CD4-positive, alpha-beta T cell treated with Interleukin-17A for 1 hour (primary cell): ENCODE measurements around the gene PRELID1.
"Not testable (repeated sequence)": the region's sequence is repeated elsewhere in the genome, so short reads cannot be mapped to it uniquely, and the experiment has no call there.

ENCODE experiments used
- DNase-seq: peaks from one replicate; pipeline ENCODE4 v3.0.0-alpha.2; 2020

Gene PRELID1, protein sequence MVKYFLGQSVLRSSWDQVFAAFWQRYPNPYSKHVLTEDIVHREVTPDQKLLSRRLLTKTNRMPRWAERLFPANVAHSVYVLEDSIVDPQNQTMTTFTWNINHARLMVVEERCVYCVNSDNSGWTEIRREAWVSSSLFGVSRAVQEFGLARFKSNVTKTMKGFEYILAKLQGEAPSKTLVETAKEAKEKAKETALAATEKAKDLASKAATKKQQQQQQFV

DNA sequence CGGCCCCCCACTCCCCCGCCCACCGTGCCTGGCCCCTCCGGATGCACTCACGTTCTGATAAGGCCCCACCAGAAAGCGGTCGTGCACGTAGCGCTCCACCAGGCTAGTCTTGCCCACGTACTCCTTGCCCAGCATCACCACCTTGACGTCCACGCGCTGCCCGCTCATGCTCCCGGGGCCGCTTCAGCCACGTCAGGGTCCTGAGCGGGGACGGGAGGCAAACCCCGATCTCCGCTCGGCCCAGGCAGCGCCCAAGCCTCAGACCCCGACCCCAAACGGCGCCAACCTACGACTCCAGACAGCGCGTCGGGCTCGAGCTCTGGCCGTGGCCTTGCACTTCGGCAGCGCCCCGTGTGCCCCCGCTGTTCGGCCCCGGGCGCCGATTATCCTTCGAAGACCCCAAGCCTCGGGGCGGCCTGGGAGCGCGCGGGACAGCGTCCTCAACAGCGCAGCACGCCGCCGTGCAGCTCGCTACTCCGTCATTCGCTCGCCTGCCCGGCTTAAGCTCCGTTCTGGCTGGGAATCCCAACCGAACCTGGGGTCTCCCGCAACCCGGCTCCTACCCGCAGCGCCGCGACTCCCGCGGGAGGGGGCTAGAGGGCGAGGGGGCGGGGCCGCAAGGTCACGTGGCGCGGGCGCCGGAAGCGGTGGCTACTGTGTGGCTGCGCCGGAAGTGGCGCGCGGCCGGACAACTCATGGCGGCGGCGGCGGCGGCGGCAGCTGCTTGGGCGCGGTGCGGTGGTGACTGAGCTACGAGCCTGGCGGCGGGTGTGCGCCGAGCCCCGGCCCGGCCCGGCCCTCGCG, at the start of gene PRELID1, which contains the start of gene RAB24:
Gene PRELID1, plus strand, starts transcription at position 679 of the 804 bp plus-strand sequence. CDS start 187 bp downstream, outside the sequence.
Gene RAB24, minus strand, starts transcription at position 599 of the 804 bp plus-strand sequence. Its CDS starts 431 bp downstream, at position 168.
- peak; percentile 88 for DNase-seq

DNA sequence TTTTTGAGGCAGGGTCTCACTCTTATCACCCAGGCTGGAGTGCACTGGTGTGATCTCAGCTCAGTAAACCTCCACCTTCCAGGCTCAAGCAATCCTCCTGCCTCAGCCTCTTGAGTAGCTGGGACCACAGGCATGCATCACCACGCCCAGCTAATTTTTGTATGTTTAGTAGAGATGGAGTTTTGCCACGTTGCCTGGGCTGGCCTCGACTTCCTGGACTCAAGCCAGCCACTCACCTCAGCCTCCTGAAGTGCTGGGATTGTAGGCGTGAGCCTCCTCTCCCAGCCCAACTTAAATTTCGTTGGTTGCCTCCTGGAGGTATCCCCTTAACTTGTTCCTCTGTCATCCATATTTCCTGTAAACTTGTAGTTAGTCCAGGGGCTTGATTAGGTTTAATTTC, 47.3 kb upstream of the PRELID1 start:
- DNase-seq: no peak

DNA sequence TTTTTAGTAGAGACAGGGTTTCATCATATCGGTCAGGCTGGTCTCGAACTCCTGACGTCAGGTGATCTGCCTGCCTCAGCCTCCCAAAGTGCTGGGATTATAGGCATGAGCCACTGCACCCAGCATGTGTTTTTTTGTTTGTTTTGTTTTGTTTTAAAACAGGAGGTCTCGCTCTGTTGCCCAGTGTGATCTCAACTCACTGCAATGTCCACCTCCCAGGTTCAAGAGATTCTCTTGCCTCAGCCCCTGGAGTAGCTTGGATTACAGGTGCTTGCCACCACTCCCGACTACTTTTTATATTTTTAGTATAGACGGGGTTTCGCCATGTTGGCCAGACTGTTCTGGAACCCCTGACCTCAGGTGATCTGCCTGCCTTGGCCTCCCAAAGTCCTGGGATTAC, 44.9 kb upstream of the PRELID1 start:
- not testable (repeated sequence) for DNase-seq

DNA sequence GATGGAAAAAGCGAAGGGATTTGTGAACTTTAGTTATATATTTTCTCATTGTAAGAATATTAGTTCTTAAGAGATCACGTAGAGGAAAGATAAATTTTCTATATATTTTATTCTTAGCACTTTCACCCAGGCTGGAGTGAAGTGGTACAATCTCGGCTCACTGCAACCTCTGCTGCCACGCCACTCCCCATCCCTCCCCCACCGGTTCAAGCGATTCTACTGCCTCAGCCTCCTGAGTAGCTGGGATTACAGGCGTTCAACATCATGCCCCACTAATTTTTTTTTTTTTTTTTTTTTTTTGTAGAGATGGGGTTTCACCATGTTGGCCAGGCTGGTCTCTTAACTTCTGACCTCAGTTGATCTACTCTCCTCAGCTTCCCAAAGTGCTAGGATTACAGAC, 42.6 kb upstream of the PRELID1 start:
- no peak for DNase-seq

DNA sequence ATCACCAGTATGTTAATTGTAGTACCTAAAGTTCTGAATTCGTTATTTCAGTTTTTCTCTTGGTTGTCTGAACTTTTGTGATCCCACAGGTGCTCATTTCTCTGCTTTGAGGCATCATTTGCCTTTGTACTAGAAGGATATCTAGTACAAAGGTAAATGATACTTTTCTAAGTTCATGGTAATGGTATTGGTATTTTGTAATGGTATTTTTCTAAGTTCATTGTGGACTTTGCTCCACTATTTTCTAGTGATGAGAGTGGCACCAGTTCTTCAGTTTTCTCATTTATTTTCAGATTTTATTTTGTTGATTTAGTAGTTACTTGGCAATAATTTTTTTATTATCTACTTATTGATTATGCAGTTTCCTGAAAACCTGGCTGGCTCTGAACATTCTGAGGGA, 42.1 kb upstream of the PRELID1 start:
- DNase-seq: no peak

DNA sequence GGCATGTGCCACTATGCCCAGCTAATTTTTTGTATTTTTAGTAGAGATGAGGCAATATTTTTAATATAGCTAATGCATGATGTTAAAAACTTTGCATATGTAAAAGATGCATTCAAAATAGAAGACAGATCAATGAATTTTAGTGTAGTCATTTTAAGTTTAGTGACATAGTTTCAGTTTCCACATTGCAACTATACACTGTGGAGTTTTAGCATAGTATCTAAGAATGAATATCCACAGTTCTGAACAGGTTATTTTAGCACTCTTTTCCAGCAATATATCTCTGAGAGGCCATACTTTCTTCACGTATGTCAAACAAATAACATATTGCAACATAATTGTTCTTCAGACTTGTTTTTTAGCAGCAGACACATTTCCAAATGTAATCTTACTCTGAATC, 39.4 kb upstream of the PRELID1 start:
- no peak for DNase-seq

DNA sequence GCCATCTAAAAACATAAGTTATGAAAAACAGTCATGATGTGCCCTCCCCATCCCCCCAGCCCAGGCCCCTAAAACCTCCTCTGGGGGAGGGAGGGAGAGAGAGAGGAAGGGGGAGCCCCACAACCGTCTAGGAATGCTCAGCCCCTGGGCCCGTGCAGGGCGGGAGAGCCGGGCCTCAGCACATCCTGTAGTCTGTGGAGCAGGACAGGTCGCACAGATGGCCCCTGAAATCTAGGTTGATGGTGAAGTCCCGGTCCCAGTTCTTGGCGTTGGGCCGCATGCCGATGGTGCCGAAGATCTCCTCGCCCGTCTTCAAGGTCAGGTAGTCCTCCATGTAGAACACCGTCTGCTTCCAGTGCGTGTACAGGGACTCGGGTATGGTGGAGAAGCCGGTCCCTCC, 38.2 kb upstream of the PRELID1 start:
- DNase-seq: no peak

DNA sequence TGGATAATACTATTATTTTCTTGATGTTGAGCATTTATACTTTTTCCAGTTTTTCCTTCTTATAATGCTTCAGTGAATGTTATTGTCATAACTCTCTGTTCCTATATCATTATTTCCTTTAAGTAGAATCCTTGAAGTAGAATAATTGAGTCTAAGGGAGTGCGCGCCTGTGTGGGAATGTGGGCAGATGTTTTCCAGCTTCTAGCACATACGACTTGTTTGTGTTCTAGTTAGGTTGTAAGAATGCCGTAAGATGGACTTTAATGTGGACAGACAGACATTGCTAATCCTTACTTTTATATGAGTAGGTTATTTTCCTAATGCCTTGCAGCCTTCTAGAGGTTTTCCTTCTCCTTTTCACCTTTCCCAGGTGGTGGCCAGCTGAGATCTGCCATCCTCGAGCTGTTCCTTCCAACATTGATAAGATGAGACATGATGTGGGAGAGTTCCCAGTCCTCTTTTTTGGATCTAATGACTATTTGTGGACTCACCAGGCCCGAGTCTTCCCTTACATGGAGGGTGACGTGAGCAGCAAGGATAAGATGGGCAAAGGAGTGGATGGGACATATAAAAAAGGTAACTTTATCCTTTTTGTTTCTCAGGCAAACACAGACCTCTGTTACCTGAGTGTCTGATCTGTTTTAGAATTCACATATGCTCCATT, 34.2 kb upstream of the PRELID1 start:
- no peak for DNase-seq

DNA sequence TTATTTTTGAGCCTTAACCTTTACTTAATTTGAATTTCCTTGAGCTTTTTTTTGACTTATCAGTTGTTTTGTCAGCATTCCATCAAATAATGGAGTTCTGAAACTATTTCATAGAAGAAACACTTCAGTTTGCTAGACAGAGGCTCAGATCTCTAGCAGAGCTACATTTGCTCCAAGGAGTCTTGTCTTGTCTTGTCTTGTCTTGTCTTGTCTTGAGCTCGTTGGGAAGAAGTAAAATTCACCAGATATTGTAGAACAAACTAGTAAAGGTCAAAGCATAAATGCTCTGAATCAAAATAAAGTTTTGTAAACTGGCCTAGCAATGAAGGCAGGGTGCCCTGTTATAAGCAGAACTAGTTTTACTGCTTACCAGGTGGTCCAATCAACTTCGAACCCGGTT, 33.6 kb upstream of the PRELID1 start:
- DNase-seq: no peak

DNA sequence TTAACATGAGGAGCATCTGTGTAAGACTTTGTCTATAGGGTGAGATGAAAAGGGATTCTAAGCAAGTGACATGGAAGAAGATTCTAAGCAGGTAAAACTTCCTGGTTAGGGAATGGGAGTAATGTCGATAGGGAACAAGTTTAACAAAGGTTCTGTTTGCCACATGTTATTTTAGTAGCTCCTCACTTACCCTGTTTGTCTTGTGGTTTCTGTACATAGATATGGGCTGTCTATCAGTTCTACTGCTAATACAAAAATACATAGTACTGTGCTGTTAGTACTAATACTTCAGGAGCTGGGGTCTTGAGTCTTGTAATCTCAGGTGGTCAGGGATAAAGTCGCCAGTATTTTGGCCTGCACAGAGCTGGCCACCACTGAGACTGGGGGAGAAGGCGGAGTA, 32.9 kb upstream of the PRELID1 start:
- no peak for DNase-seq

DNA sequence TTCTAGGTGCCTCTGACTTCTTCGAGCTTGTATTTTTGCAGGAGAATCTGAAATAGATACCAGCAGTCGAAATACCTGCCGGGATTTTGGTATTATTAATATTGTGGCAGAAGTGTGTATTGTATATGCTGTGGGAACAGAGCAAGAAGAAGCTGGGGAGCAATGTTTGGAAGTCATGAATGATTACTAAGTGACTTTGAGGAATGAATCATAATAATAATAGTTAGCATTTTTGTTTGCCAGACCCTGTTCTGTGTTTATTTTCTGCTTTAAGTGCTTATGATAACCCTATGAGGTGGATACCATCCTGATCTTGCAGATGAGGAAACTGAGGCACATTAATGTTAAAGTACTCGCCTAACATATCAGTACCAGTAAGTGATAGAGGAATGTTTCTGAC, 32.5 kb upstream of the PRELID1 start:
- DNase-seq: no peak

DNA sequence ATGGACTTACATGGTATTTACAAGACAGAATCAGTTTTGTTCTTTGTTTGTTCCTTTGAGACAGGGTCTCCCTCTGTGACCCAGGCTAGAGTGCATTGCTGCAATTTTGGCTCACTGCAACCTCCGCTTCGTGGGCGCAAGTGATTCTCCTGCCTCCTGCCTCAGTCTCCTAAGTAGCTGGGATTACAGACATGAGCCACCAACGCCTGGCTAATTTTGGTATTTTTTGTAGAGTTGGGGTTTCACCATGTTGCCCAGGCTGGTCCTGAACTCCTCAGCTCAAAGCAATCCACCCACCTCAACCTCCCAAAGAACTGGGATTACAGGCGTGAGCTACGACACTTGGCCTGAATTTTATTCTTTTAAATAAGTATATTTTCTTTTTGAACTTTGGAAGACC, 27.7 kb upstream of the PRELID1 start:
- DNase-seq: no peak

DNA sequence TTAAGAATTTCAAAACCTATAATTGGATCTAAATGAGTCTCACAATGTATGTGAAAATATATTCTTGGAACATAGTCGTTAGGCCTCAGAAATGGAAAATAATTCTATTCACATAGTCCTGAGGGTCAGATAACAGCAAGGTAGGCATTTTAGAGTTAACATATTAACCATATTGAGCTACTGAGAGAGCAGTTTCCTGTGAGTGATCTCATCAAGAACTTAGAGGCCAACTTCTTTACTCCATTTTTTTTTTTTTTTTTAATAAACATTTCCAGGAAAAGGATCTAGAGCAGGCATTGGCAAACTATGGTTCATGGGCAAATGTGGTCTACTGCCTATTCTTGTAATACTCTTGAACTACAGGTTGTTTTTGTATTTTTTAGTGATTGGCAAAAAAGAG, 26.7 kb upstream of the PRELID1 start:
- no peak for DNase-seq

DNA sequence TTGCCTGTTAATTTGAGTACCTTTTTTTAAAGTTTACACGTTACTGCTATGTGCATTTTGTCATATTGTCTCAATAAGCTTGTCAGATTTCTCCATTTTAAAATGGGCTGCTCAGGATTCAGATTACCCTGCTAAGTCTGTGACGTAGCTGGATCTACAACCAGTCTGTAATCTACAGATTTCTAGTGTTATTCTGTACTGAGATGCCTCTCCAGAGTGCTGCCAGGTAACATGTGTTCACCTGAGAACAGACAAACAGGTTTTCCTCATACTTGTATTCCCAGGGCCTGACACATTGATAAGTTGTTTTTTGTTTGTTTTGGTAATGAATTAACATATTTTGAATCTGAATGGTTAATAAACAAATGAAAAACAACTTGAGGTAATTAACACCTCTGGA, 15.4 kb upstream of the PRELID1 start:
- no peak for DNase-seq

DNA sequence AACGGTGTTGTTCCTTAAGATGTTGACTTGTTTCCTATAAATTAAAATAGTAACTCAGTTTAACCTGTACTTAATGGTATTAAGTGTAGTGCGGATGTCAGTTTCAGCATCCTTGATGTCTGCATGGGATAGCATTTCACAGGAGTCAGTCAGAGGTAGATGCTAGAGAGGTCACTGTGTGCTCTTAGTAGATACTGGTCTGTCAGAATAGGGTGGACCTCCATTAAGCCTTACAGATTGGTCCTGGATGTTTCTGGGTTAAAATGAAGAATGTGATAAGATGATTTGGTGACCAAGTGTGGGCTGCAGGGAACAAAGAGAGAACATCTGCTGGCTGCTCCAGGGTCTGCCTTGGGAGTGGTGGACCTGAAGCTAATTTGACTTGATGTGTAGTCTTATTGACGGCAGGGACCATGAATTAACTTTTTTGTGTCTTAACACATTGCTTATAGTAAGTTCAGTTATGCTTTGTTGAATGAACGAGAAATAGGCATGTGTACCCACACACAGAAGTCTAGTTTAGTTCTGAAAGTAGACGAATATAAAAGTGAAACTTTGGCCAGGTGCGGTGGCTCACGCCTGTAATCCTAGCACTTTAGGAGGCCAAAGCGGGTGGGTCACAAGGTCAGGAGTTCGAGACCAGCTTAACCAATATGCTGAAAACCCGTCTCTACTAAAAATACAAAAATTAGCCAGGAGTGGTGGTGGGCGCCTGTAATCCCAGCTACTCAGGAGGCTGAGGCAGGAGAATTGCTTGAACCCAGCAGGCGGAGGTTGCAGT, 12.6 kb upstream of the PRELID1 start:
- no peak for DNase-seq

DNA sequence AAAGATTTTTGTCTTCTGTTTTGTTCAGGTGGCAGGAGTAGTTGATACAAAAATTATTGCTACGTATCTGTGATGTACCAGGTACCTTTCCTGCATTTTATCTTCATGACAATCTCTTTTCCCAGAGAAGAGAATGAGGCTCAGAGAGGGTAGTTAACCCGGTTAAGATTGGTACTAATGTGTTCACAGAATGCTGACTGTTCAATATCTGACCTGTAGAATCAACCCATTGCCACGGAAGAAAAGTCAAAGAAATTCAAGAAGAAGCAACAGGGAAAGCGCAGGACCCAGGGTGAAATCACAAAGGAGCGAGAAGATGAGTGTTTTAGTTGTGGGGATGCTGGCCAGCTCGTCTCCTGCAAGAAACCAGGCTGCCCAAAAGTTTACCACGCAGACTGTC, 11.9 kb upstream of the PRELID1 start:
- no peak for DNase-seq

DNA sequence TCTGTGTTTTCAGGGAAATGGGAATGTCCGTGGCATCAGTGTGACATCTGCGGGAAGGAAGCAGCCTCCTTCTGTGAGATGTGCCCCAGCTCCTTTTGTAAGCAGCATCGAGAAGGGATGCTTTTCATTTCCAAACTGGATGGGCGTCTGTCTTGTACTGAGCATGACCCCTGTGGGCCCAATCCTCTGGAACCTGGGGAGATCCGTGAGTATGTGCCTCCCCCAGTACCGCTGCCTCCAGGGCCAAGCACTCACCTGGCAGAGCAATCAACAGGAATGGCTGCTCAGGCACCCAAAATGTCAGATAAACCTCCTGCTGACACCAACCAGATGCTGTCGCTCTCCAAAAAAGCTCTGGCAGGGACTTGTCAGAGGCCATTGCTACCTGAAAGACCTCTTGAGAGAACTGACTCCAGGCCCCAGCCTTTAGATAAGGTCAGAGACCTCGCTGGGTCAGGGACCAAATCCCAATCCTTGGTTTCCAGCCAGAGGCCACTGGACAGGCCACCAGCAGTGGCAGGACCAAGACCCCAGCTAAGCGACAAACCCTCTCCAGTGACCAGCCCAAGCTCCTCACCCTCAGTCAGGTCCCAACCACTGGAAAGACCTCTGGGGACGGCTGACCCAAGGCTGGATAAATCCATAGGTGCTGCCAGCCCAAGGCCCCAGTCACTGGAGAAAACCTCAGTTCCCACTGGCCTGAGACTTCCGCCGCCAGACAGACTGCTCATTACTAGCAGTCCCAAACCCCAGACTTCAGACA, 9.6 kb upstream of the PRELID1 start:
- no peak for DNase-seq

DNA sequence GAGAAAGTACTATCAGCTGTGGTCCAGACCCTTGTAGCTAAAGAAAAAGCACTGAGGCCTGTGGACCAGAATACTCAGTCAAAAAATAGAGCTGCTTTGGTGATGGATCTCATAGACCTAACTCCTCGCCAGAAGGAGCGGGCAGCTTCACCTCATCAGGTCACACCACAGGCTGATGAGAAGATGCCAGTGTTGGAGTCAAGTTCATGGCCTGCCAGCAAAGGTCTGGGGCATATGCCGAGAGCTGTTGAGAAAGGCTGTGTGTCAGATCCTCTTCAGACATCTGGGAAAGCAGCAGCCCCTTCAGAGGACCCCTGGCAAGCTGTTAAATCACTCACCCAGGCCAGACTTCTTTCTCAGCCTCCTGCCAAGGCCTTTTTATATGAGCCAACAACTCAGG, 9.0 kb upstream of the PRELID1 start:
- DNase-seq: no peak

DNA sequence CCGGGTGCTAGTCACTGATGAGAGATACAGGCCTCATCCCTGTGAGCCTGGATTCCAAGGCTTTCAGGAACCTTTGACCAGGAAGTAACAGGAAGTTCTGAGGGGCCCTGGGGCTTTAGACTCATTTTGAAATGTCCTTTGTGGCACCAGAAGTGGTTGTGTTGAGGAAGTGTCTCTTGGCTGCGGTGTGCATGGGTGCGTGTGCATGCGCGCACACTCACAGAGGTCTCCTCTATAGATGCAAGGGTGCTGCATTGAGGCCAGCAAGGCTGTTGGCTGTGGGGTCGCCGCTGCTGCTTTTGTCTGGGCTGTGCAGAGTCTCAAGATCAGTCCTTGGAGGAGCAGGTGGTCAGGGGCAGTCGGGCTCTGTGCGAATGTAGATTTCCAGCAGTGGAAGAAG, 7.7 kb upstream of the PRELID1 start:
- DNase-seq: no peak

DNA sequence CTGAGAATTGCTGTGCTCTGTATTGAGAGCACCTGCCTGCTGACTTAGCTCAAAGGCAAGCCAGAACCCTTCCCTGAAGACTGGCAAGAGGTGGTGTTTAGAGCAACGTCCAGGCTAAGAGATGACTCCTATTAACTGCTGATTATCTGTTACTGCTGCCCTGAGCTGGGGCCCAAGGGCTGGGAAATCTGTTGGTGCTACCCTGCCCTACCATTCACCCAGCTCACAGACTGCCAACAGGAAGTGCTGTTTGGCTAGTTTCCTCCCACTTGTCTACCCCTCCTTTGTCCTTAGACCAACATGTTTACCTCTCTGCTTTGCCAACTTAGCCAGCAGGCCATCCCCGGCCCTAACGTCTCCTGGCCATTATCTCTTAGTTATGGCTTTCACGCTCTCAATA, 7.0 kb upstream of the PRELID1 start:
- no peak for DNase-seq

DNA sequence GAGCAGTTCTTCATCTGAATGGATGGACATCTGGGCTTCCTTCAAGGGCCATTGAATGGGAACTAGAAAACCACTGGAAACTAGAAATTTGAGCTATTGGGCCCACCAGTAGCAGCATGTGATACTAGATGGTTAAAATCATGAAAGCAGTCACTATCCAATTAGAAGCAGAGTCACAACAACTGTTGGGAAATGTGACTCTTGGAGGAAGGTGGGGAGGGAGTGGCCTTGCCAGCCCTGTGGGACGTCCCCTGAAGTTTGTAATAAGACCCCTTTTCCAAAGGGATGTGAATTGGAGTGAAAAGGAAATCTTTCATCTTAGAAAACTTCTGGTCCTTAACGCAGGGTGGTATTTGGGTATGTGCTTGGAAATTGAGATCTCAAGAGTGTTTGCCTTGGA, 5.7 kb upstream of the PRELID1 start:
- DNase-seq: no peak

DNA sequence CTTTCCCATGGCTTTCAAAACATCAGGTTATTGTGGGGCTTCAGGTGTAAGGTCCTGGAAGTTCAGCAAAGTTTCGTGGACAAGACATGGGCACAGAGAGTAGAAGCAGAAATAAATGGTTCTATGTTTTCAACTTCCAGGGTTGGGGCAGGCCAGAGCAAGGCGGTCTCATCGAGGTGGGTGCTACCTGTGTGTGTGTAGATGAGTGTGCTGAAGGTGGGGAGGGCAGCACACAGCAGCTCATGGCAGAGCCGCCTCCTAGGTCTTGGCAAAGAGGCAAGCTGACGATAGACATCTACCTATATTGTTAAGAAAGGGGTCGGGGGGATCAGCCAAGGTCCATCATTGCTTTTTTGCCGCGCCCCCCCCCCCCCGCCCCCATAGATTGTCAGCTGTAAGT, 3.9 kb upstream of the PRELID1 start:
- DNase-seq: no peak
